ENCODE results near the gene CDKN2D.

- TF ChIP-seq EZH2 (IDR thresholded peaks at IDR 0.05; ENCODE audit: insufficient read depth, poor library complexity, severe bottlenecking): no peak
- no peak for TF ChIP-seq EZH2phosphoT487 (IDR thresholded peaks at IDR 0.05; ENCODE audit: insufficient read depth, low read depth)
Observed at GRCh38 chr19:10546817-10547216, 22.0 kb downstream of the CDKN2D start.
